Retinal pigment epithelial cell (primary cell): ENCODE measurements around the gene NHEJ1.

ENCODE experiments used
- DNase-seq: peaks from one replicate; pipeline ENCODE4 v3.0.0-alpha.2; 2010; ENCODE audit warnings: low read depth
- H3K4me3 ChIP-seq: 2 replicates; pipeline ENCODE4 v1.5.1; 2011; ENCODE audit warnings: mild to moderate bottlenecking, low read length, control low read depth, moderate library complexity
- TF ChIP-seq, protein P1 (sequence below): conservative IDR thresholded peaks from 2 replicates; pipeline ENCODE4 v1.5.1; 2011; ENCODE audit warnings: low read depth, low read length, control low read depth, inconsistent platforms

Gene NHEJ1

DNA sequence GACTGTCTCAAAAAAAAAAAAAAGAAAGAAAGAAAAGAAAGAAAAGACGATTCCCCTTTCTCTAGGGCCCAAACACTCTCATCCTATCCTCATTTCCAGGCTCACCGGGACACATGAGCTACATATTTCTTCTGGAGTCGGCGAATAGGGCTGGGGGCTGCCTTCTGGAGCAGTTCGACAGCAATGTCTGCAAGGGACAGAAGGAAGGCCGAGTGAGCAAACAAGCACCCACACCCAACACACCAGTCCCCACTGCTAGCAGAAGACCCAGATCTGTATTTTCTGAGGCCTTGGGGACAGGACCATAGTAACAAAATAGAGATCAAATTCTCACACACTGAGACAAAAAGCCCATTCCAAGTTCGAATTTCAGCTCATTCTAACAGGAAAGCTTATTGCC is 14.9 kb upstream of the NHEJ1 start:
- TF ChIP-seq, protein P1, sequence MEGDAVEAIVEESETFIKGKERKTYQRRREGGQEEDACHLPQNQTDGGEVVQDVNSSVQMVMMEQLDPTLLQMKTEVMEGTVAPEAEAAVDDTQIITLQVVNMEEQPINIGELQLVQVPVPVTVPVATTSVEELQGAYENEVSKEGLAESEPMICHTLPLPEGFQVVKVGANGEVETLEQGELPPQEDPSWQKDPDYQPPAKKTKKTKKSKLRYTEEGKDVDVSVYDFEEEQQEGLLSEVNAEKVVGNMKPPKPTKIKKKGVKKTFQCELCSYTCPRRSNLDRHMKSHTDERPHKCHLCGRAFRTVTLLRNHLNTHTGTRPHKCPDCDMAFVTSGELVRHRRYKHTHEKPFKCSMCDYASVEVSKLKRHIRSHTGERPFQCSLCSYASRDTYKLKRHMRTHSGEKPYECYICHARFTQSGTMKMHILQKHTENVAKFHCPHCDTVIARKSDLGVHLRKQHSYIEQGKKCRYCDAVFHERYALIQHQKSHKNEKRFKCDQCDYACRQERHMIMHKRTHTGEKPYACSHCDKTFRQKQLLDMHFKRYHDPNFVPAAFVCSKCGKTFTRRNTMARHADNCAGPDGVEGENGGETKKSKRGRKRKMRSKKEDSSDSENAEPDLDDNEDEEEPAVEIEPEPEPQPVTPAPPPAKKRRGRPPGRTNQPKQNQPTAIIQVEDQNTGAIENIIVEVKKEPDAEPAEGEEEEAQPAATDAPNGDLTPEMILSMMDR: no peak
- peak overlapping the region; percentile 81 for H3K4me3 ChIP-seq
- DNase-seq: no peak

DNA sequence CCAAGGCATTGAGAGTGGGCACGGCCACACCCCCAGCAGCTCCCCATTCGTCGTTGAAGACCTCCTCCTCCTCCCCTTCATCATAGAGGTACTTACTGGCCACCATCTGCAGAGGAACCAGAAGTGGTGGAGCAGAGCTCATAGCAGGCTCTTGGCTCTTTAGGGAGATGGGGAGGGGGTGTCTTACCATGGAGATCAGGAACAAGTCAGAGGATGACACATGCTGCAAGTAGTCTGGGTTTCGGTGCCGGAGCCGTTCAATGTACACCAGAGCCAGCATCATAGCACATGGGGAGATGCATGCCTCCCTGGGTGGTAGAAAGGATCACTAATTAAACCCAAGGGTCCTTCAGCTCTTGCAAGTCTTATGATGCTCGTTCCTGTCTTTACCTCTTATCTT is 14.2 kb upstream of the NHEJ1 start:
- no peak overlapping the region for H3K4me3 ChIP-seq
- DNase-seq: no peak
- TF ChIP-seq, protein P1: no peak

DNA sequence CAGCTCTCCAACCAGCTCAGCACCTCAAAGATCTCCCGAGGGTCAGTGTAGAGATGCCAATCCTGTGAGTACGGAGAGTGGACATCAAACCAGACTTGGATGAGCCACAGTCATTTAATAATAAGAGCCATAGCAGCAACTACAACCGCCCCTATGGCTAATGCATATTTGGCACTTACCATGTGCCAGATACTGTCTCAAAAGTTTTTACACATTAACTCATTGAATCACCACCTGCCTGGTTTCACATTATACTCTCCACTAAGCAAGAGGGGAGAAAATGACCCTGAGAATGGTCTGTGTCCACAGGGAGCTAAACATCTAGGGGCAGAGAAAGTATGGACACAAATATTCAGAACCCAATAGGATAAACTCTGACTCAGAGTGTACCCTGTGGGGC is 13.5 kb upstream of the NHEJ1 start:
- TF ChIP-seq, protein P1: no peak
- no peak overlapping the region for H3K4me3 ChIP-seq
- DNase-seq: no peak

DNA sequence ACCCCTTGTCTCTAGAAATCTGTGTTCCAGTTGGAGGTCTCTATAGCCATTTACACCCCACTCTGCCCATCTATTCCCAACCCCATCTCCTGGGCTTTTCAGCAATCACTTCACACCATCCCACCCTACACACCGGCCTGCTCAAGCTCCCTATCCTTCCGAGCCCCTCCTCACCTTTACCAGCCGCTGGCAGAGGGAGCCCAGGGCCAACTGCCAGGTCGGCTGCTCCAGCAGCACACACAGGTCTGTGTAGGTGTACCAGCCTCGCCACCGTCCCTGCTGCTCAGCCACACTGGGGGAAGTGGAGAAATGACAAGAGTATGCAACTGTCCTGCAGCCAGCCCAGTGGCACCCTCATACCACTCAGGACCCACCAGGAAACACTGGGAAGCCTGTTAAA is 12.6 kb upstream of the NHEJ1 start:
- TF ChIP-seq, protein P1: no peak
- DNase-seq: no peak
- H3K4me3 ChIP-seq: no peak overlapping the region

DNA sequence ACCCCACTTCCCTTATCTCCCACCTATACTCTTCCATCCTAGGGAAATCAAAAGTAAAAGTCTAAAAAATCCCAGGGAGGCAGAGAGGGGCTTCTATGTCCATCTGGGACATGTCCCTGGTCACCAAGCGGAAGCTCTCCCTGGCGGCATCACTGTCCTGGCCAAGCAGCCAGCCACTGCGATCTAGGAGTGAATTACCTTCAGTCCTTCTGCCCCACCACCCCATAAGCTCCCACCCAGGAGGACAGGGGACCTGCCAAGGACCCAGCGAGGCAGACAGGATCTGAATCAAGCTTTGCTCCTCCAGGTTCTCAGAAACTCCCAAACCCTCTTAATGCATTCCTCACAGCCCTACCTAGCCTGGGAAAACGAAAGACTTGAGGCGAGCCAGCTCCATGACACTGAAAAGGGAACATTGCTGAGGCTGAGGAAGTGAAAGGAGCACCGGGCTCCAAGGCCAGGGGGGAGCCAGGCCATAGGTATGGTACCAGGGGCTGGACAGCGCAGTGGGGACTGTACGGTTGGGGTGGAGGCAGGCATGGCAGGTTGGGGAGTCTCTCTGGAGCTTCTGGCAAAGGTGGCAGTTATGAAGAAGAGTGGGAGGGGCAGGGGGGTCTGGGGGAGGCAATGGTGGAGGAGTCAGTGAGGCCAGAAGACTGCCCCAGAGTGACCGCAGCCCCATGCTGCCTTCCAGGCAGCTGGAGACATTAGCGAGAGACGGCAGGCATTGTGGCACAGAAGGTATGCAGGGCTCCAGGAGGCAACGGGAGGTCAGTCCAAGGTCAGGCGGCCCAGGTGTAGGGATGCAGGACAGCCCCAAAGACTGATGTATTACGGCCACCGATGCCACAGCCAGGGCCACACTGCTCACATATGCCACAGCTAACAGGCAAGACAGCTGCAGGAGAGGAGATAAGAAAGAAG is 11.9 kb upstream of the NHEJ1 start:
- TF ChIP-seq, protein P1: no peak
- H3K4me3 ChIP-seq: no peak overlapping the region
- no peak for DNase-seq

DNA sequence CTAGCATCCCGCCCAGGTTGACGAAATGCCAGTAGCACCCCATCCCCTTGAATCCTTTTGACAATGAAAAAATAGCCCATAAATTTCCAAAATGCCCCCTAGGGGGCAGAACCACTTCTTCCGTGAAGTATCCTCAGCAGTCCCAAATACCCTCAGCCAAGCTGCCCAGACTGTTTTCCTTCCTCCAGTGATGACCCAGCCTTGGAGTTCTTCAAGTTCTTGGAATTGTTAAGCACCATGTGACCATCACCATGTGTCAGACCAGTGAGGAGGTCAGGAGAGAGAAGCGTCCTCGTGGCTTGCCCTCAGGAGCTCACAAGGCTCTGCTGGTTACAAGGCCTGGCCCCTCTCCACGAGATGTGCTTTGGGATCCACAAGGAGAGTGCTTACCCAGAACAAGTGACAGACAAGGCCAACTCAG is 10.6 kb upstream of the NHEJ1 start:
- H3K4me3 ChIP-seq: no peak overlapping the region
- TF ChIP-seq, protein P1: peak; percentile 81
- DNase-seq: peak; percentile 62

DNA sequence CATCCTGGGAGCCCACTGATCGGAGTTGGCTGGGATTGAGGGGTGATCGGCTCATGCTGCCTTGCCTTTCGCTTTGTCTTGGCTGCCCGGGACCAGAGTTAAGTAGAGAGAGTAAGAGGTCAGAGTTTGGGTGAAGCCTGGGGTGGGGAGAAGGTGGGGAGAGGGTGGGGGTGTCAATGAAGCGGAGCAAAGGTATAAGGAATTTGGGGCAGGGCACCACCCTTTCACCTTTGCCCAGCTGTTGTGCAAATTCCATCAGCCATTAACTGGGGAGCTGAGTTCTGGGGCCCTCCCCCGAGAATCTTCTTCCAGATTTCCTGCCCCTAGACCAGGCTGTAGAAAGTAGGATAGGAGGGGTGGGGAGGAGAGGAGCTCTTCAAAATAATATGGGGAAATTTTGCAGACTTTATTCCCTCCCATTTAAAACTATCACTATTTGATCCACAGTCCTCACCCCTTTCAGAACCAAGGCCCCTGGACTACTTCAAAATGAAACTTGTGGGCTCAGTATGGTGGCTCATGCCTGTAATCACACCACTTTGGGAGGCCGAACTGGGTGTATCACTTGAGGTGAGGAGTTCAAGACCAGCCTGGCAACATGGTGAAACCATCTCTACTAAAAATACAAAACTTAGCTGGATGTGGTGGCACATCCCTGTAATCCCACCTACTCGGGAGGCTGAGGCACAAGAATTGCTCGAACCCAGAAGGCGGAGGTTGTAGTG is 9.5 kb upstream of the NHEJ1 start, which contains the start of gene SLC23A3:
SLC23A3 (minus strand) TSS at position 100 of the 725 bp plus-strand sequence; CDS start at position 55, 45 bp downstream.
- DNase-seq: no peak
- TF ChIP-seq, protein P1: no peak
- H3K4me3 ChIP-seq: no peak within 1 kb of the TSS
